ENCODE measurements around the gene CDNF. TPM values are rescaled to one million over a fixed set of nuclear protein-coding genes. Genes with fewer than 3 reads are reported as not detected.

The CDNF gene
- total RNA-seq, 2 experiments from 2014 or later, result 0.50 to 0.94 TPM

DNA sequence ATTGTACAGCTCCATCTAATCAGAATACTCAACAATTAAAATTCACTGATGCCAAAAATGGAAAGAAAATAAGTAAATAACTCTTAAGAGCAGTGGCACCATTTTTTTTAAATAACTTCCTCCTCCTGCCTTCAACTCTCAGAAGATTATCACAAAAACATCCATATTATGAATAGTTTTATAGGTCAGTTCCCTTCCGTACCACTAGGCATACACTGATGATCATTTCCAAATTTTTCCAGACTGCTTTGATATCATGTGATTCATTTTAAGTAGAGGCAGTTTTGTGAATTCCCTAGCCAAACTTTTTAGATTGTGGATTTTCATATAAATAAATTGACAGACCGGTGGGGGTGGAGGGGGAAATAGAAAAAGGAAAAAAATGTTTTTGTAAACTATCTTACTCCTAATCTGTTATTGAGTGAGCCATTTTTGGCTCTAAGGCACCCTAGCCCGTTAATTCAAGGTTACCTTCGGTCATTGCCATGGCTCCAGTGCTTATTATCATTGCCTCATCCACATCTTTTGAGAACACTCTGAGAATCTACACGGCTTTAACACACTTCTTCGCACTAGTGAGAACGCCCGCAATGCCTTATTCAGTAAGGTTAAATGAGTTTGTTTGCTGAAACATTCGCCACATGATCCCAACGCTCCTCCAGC, 64.2 kb downstream of the CDNF start:
- no peak for ATAC-seq
- Mint-ChIP-seq H3K4me1 (no peaks in the 10 kb centered on the region), H3K4me3 (no peak overlapping the region), H3K27ac (no peak overlapping the region), H3K9me3 (ENCODE audit: low read depth) (no peaks in the 10 kb centered on the region), H3K36me3 (peaks cover 1% of the 10 kb centered on the region), H3K27me3 (no peaks in the 10 kb centered on the region)
- CTCF ChIA-PET, result no interaction called here
- no peak for DNase-seq

DNA sequence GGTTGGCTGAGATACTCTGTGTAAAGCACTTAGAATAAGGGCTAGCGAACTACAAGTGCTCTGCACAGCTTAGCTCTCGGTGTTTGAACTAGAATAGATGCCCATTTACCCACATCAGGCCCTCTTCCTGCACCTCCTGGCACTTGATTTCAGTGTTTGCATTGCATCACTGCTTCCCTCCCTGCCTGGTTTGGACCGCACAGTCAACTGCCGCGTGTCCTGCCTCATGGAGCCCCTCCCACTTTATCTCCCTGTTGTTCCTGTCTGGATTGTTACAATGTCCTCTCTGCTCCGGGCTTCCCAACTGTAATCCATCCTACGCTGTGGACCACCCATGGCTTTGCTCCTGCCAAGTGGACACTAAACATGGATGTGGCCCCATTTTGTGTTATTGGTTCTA, 65.4 kb downstream of the CDNF start:
- H3K27me3 Mint-ChIP-seq, result peaks cover 4% of the 10 kb centered on the region
- DNase-seq, result no peak
- H3K9me3 Mint-ChIP-seq (ENCODE audit: low read depth), result no peaks in the 10 kb centered on the region
- no peaks in the 10 kb centered on the region for H3K4me1 Mint-ChIP-seq
- ATAC-seq, result no peak
- CTCF ChIA-PET, result no interaction called here
- no peaks in the 10 kb centered on the region for H3K36me3 Mint-ChIP-seq
- no peak overlapping the region for H3K27ac Mint-ChIP-seq
- H3K4me3 Mint-ChIP-seq, result no peak overlapping the region

- CTCF ChIA-PET, result no interaction called here
- H3K36me3 Mint-ChIP-seq, result no peaks in the 10 kb centered on the region
- ATAC-seq (no peak), DNase-seq (no peak)
- no peaks in the 10 kb centered on the region for H3K4me1 Mint-ChIP-seq
- H3K9me3 Mint-ChIP-seq (ENCODE audit: low read depth), result no peaks in the 10 kb centered on the region
- no peak overlapping the region for H3K4me3 Mint-ChIP-seq
- H3K27ac Mint-ChIP-seq, result no peak overlapping the region
- peaks cover 13% of the 10 kb centered on the region for H3K27me3 Mint-ChIP-seq
Measured at GRCh38 chr10:14770927-14771326, 66.9 kb downstream of the CDNF start.

Other genes starting within 250 kb of the CDNF start
- 100 to 1,000 TPM; 114 to 208 TPM for gene FAM107B, start 63.1 kb downstream of the CDNF start, total RNA-seq
- gene HSPA14, start 269 bp upstream of the CDNF start, total RNA-seq, result 10 to 100 TPM; 26.4 to 35.0 TPM
- gene MSANTD7, start 269 bp upstream of the CDNF start, total RNA-seq, result 10 to 100 TPM; 20.1 to 21.0 TPM
- gene SUV39H2, start 40.8 kb upstream of the CDNF start, total RNA-seq, result 10 to 100 TPM; 33.4 to 40.3 TPM
- gene DCLRE1C, start 116.1 kb upstream of the CDNF start, total RNA-seq, result 10 to 100 TPM; 29.2 to 47.4 TPM
- 1 to 10 TPM in 1 of 2 experiments, under 1 TPM in 1; 0.91 to 1.1 TPM for gene MEIG1, start 121.4 kb upstream of the CDNF start, total RNA-seq
- under 1 TPM; 0.49 to 0.79 TPM for gene OLAH, start 205.9 kb upstream of the CDNF start, total RNA-seq